ENCODE results near the gene PLK5. TPM values are rescaled to one million over a fixed set of nuclear protein-coding genes. Genes with fewer than 3 reads are reported as not detected.

The PLK5 gene
- total and polyA plus RNA-seq, 2 donors (not counting 1 experiment from before 2014, with no cell fraction given), result not detected

- no peak for DNase-seq (ENCODE audit: low read depth in 2 of 2)
- Histone ChIP-seq H3K4me2 (ENCODE audit: extremely low read depth, insufficient read depth, low read length) (no peak overlapping the region), H2AFZ (ENCODE audit: low read length) (no peak overlapping the region), H3K27ac (ENCODE audit: insufficient read depth, low read length) (no peak overlapping the region), H3K27me3 (ENCODE audit: control insufficient read depth, insufficient read depth, low read length) (peaks cover 18% of the 10 kb centered on the region), H3K79me2 (ENCODE audit: control insufficient read depth, insufficient read depth, low read length) (no peaks in the 10 kb centered on the region), H3K36me3 (ENCODE audit: control insufficient read depth, insufficient read depth, low read length) (no peaks in the 10 kb centered on the region), H3K9me3 (ENCODE audit: control insufficient read depth, insufficient read depth, low read depth, low read length) (no peaks in the 10 kb centered on the region), H4K20me1 (ENCODE audit: control insufficient read depth, extremely low read depth, insufficient read depth, low read length) (no peaks in the 10 kb centered on the region), H3K4me1 (ENCODE audit: control insufficient read depth, extremely low read depth, insufficient read depth, low read length) (no peaks in the 10 kb centered on the region), H3K9ac (ENCODE audit: insufficient read depth, low read length) (no peak overlapping the region), H3K4me3 (replicated peaks in 1 of 4; ENCODE audit: control extremely low read depth in 1 of 4, insufficient read depth in 1 of 4, low read depth in 3 of 4, low read length in 4 of 4) (no peak overlapping the region)
- no peak for TF ChIP-seq CTCF (conservative IDR thresholded peaks at IDR 0.05 in 1 of 2, IDR thresholded peaks at IDR 0.05 in 1 of 2; ENCODE audit: low read depth in 1 of 2, low read length in 2 of 2)
- TF ChIP-seq EZH2 (IDR thresholded peaks at IDR 0.05; ENCODE audit: low read length, missing control alignments), result no peak
These were observed 1.5 kb downstream of the PLK5 start for GRCh38 chr19:1525343-1525742.

GRCh38 chr19:1526066-1526778, 2.3 kb downstream of the PLK5 start:
- H3K36me3 ChIP-seq (ENCODE audit: control insufficient read depth, insufficient read depth, low read length), result no peaks in the 10 kb centered on the region
- H4K20me1 ChIP-seq (ENCODE audit: control insufficient read depth, extremely low read depth, insufficient read depth, low read length), result no peaks in the 10 kb centered on the region
- peaks cover 18% of the 10 kb centered on the region for H3K27me3 ChIP-seq (ENCODE audit: control insufficient read depth, insufficient read depth, low read length)
- H3K9ac ChIP-seq (ENCODE audit: insufficient read depth, low read length), result no peak overlapping the region
- TF ChIP-seq CTCF (conservative IDR thresholded peaks at IDR 0.05 in 1 of 2, IDR thresholded peaks at IDR 0.05 in 1 of 2; ENCODE audit: low read depth in 1 of 2, low read length in 2 of 2), result no peak
- TF ChIP-seq EZH2 (IDR thresholded peaks at IDR 0.05; ENCODE audit: low read length, missing control alignments), result no peak
- H2AFZ ChIP-seq (ENCODE audit: low read length), result no peak overlapping the region
- no peak overlapping the region for H3K4me3 ChIP-seq (replicated peaks in 1 of 4; ENCODE audit: control extremely low read depth in 1 of 4, insufficient read depth in 1 of 4, low read depth in 3 of 4, low read length in 4 of 4)
- no peaks in the 10 kb centered on the region for H3K79me2 ChIP-seq (ENCODE audit: control insufficient read depth, insufficient read depth, low read length)
- H3K4me2 ChIP-seq (ENCODE audit: extremely low read depth, insufficient read depth, low read length), result no peak overlapping the region
- H3K27ac ChIP-seq (ENCODE audit: insufficient read depth, low read length), result no peak overlapping the region
- DNase-seq (ENCODE audit: low read depth in 2 of 2), result no peak
- H3K9me3 ChIP-seq (ENCODE audit: control insufficient read depth, insufficient read depth, low read depth, low read length), result no peaks in the 10 kb centered on the region
- no peaks in the 10 kb centered on the region for H3K4me1 ChIP-seq (ENCODE audit: control insufficient read depth, extremely low read depth, insufficient read depth, low read length)

- Histone ChIP-seq H3K4me2 (ENCODE audit: extremely low read depth, insufficient read depth, low read length) (no peak overlapping the region), H3K27me3 (ENCODE audit: control insufficient read depth, insufficient read depth, low read length) (peaks cover 18% of the 10 kb centered on the region), H3K9ac (ENCODE audit: insufficient read depth, low read length) (no peak overlapping the region), H3K36me3 (ENCODE audit: control insufficient read depth, insufficient read depth, low read length) (no peaks in the 10 kb centered on the region), H2AFZ (ENCODE audit: low read length) (no peak overlapping the region), H3K4me1 (ENCODE audit: control insufficient read depth, extremely low read depth, insufficient read depth, low read length) (no peaks in the 10 kb centered on the region), H3K9me3 (ENCODE audit: control insufficient read depth, insufficient read depth, low read depth, low read length) (no peaks in the 10 kb centered on the region), H3K27ac (ENCODE audit: insufficient read depth, low read length) (no peak overlapping the region), H4K20me1 (ENCODE audit: control insufficient read depth, extremely low read depth, insufficient read depth, low read length) (no peaks in the 10 kb centered on the region), H3K4me3 (replicated peaks in 1 of 4; ENCODE audit: control extremely low read depth in 1 of 4, insufficient read depth in 1 of 4, low read depth in 3 of 4, low read length in 4 of 4) (no peak overlapping the region), H3K79me2 (ENCODE audit: control insufficient read depth, insufficient read depth, low read length) (no peaks in the 10 kb centered on the region)
- DNase-seq (ENCODE audit: low read depth in 2 of 2), result no peak
- TF ChIP-seq CTCF (conservative IDR thresholded peaks at IDR 0.05 in 1 of 2, IDR thresholded peaks at IDR 0.05 in 1 of 2; ENCODE audit: low read depth in 1 of 2, low read length in 2 of 2) (no peak), EZH2 (IDR thresholded peaks at IDR 0.05; ENCODE audit: low read length, missing control alignments) (no peak)
These were observed 3.2 kb downstream of the PLK5 start for GRCh38 chr19:1526979-1527649.
